Measurements from ENCODE around the gene MYOM1.

The MYOM1 gene

GRCh38 chr18:3184275-3184963 lies 35.3 kb downstream of the MYOM1 start:
- DNase-seq (ENCODE audit: low read depth), result no peak

GRCh38 chr18:3183103-3183717 lies 36.6 kb downstream of the MYOM1 start:
- no peak for DNase-seq (ENCODE audit: low read depth)

- no peak for DNase-seq (ENCODE audit: low read depth)
These were observed 39.4 kb downstream of the MYOM1 start for GRCh38 chr18:3180325-3180724.

GRCh38 chr18:3179430-3180089 lies 40.2 kb downstream of the MYOM1 start:
- DNase-seq (ENCODE audit: low read depth), result no peak

- no peak for DNase-seq (ENCODE audit: low read depth)
These were observed 41.7 kb downstream of the MYOM1 start for GRCh38 chr18:3177902-3178687.

GRCh38 chr18:3175195-3175758 lies 44.5 kb downstream of the MYOM1 start:
- no peak for DNase-seq (ENCODE audit: low read depth)

GRCh38 chr18:3172097-3172496 lies 47.7 kb downstream of the MYOM1 start:
- no peak for DNase-seq (ENCODE audit: low read depth)

- no peak for DNase-seq (ENCODE audit: low read depth)
These were observed 48.1 kb downstream of the MYOM1 start for GRCh38 chr18:3171631-3172030.

GRCh38 chr18:3170441-3171161 lies 49.2 kb downstream of the MYOM1 start:
- DNase-seq (ENCODE audit: low read depth), result no peak

- no peak for DNase-seq (ENCODE audit: low read depth)
These were observed 55.4 kb downstream of the MYOM1 start for GRCh38 chr18:3164381-3164780.

GRCh38 chr18:3163968-3164367 lies 55.8 kb downstream of the MYOM1 start:
- no peak for DNase-seq (ENCODE audit: low read depth)

- no peak for DNase-seq (ENCODE audit: low read depth)
These were observed 57.6 kb downstream of the MYOM1 start for GRCh38 chr18:3162181-3162580.

GRCh38 chr18:3159830-3160229 lies 59.9 kb downstream of the MYOM1 start:
- no peak for DNase-seq (ENCODE audit: low read depth)

- DNase-seq (ENCODE audit: low read depth), result no peak
These were observed 62.2 kb downstream of the MYOM1 start for GRCh38 chr18:3157606-3158005.

- DNase-seq (ENCODE audit: low read depth), result no peak
These were observed 62.7 kb downstream of the MYOM1 start for GRCh38 chr18:3157086-3157485.

- DNase-seq (ENCODE audit: low read depth), result no peak
These were observed 63.5 kb downstream of the MYOM1 start for GRCh38 chr18:3156325-3156640.

GRCh38 chr18:3154214-3154613 lies 65.6 kb downstream of the MYOM1 start:
- DNase-seq (ENCODE audit: low read depth), result no peak

GRCh38 chr18:3153107-3153704 lies 66.6 kb downstream of the MYOM1 start:
- no peak for DNase-seq (ENCODE audit: low read depth)

GRCh38 chr18:3152294-3152693 lies 67.5 kb downstream of the MYOM1 start:
- DNase-seq (ENCODE audit: low read depth), result no peak

GRCh38 chr18:3151399-3152264 lies 68.1 kb downstream of the MYOM1 start:
- DNase-seq (ENCODE audit: low read depth), result no peak
